HCEC 1CT (cell line): ENCODE measurements around the gene PDCD10.

Source experiments
- DNase-seq: peaks from one replicate; pipeline ENCODE4 v3.0.0-alpha.2; 2017

The PDCD10 gene

DNA sequence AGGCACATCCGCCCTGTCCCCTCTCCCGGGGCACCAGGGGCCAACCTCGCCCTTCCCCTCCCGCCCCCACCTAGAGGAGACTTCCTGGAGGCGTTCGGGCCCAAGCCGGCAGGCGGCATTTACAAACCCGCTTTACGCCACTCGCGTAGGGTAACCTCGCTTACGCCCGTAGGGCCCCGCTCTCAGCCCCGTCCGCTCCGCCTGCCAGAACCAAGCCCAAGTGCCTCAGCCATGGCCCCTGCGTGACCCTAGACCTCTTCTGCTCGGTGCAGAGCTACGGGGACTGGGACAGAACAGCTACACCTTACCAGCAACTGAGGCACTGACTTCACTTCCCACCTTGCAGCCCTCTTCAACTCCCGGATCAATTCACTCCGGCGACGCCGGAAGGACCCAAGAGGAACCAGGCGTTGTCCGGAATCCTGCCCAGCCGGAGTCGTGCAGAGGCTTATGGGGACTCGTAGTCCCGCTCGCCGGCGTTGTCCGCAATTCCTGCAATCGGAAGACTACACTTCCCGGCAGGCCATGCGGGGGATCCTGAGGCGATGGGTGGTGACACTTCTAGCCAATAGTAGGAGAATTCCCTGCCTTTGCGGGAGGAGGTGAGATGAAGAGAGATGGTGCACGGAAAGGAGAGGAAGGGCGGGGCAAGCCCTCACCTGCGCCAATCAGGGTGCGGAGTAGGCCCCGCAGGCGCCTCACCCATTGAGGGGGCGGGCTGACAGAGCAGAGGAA, at the start of gene PDCD10:
Gene PDCD10 (minus strand): TSS at position 395 of the 735 bp plus-strand sequence. CDS start 14,735 bp downstream, outside the sequence.
- DNase-seq = peak; percentile 99

GRCh38 chr3:167783781-167784180, 49.1 kb upstream of the PDCD10 start:
- no peak for DNase-seq

- DNase-seq = no peak
These were observed 45.7 kb upstream of the PDCD10 start for GRCh38 chr3:167780214-167780883.

GRCh38 chr3:167777356-167777755, 42.7 kb upstream of the PDCD10 start:
- DNase-seq = no peak

GRCh38 chr3:167776066-167776685, 41.5 kb upstream of the PDCD10 start:
- no peak for DNase-seq

- DNase-seq = no peak
These were observed 38.9 kb upstream of the PDCD10 start for GRCh38 chr3:167773584-167773983.

- no peak for DNase-seq
These were observed 38.3 kb upstream of the PDCD10 start for GRCh38 chr3:167772992-167773391.

- DNase-seq = no peak
These were observed 27.6 kb upstream of the PDCD10 start for GRCh38 chr3:167762296-167762695.

DNA sequence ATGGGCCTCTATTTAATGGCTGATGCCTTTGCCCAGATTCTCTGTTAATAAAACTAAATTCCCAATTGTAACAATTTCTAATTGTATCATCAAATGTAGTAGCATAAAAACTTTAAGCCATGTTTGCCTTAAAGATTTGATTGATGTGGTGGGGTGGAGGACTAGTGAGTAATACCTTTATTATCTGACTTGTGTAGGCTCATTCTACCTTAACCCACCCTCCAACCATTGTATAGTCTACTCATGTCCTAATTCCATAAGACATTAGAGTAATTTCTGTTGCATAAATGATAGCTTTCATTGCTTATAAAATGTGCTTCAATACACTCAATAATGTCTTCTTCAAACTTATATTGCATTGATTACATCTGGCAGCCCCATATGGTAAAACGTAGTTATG, 26.6 kb upstream of the PDCD10 start:
- no peak for DNase-seq

GRCh38 chr3:167754049-167754448, 19.4 kb upstream of the PDCD10 start:
- DNase-seq = no peak

GRCh38 chr3:167750272-167750971, 15.7 kb upstream of the PDCD10 start:
- DNase-seq = no peak

DNA sequence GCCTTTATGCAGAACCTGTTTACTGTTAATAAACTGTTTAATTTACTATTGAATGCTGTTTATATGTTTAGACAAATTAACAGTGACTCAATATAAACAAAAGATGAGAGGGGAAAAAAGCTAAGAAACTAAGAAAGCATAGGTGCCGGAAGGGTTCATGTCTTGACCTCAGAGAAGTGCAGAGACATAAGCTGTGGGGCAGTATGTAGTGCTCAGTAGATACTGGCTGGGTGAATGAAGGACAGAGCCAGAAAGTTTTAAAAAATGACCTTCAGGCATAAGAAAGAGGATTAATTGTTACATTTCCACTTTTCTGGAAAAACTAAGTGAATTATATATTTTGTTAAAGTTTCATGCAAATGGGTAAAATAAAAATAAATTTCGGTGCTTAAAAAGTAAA, 15.0 kb upstream of the PDCD10 start:
- DNase-seq = no peak

GRCh38 chr3:167749209-167749608, 14.5 kb upstream of the PDCD10 start:
- no peak for DNase-seq

GRCh38 chr3:167743799-167744198, 9.1 kb upstream of the PDCD10 start:
- DNase-seq = no peak

DNA sequence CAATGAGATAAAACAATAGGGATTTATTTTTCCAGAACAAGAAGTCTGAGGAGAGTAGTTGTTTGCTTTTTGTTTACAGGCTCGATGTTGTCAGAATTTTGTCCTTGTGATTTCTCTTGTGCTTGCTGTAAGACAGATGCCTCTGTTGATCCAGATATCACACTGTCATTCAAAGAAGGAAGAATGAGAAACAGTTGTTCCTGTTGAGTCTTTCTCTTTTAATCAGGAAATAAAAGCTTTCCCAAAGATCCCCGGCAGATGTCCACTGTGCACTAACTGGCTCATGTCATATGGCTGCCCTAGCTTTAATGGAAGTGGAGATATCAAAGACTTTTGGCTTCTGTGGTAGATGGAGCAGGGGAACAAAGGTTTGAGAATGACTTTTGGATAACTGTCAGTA, 7.6 kb upstream of the PDCD10 start:
- no peak for DNase-seq

- DNase-seq = peak; percentile 45
These were observed 6.4 kb upstream of the PDCD10 start for GRCh38 chr3:167740961-167741587.

GRCh38 chr3:167739190-167739810, 4.6 kb upstream of the PDCD10 start:
- DNase-seq = no peak

DNA sequence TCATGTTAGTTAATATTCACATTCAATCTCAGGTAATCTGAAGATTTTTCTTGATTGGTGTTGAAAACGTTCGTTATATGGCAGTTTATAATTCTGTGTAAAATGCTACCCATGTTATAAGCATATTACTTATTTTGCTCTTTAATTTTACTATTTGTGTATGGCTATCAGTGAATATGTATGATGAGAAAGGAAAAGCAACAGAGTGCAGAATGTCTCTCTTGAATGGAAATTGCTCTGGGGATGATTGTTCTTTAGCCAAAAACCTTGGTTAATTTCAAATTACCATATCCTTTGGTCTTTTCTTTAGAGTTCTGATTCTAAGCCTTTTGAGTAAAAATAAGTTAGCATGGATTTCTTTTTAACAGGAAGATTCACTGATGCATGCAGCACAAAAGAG, 3.3 kb upstream of the PDCD10 start:
- no peak for DNase-seq

GRCh38 chr3:167736997-167737396, 2.3 kb upstream of the PDCD10 start:
- no peak for DNase-seq

GRCh38 chr3:167736264-167736787, 1.6 kb upstream of the PDCD10 start:
- DNase-seq = no peak

DNA sequence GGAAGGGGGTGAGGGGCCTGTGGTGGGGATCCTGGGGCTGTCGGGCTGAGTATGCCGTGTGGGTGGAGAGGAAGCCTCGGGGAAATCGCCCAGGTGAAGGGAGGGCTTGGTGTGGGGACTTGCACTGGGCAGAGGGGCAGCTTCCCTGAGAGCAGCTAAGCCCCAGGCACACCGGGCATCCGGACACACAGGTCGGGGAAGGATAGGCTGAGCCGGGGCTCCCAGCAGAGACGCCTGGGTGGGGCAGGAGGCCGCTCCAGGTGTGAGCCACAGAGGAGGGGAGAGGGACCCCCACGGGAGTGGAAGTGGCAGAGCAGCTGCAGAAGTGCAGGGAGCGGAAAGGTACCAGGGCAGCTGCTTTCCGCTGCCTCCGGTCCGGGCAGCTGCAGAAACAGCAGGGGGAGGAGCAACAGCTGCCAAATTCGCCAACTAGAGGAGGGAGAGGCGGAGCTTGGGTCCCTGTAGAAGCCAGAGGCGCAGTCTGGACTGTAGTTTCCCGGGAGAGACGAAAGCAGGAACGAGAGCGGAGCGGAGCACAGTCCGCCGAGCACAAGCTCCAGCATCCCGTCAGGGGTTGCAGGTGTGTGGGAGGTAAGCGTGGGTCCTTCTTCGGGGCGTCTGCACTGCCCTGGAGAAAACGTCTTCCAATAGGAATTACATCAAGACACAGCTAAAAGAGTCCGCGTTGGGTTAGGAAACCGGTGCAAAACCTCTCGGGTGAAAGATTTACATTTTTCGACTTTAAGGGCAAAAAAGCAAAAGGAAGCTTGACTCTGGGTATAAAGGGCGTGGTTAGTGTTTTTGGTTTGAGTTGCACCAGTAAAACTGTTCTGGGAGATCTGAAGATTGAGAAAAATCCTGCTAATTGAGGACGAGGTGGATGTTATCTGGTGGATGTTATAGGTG, 794 bp upstream of the PDCD10 start, which contains the start of gene SERPINI1:
Gene SERPINI1 (plus strand): TSS at position 489 of the 906 bp plus-strand sequence. CDS start 53,408 bp downstream, outside the sequence.
- DNase-seq = peak; percentile 94
